Parathyroid adenoma (tissue), 2 donors: ENCODE data around the gene PIGV.

Source experiments
- H2AFZ ChIP-seq: fragments of 300-600 bp; sonication (generic); one replicate; pipeline ENCODE4 v1.7.0; 2017; ENCODE audit warnings: antibody characterized with exemption, mild to moderate bottlenecking
- H3K27ac ChIP-seq: fragments of 300-600 bp; sonication (generic); one replicate; pipeline ENCODE4 v1.7.0; 2017
- H3K27me3 ChIP-seq: fragments of 300-600 bp; sonication (generic); one replicate; pipeline ENCODE4 v1.7.0; 2017; ENCODE audit warnings: low read length; ENCODE audit not compliant: control insufficient read depth, insufficient read depth
- H3K36me3 ChIP-seq: fragments of 300-600 bp; sonication (generic); one replicate; pipeline ENCODE4 v1.7.0; 2017; ENCODE audit warnings: low read length; ENCODE audit not compliant: control insufficient read depth, insufficient read depth
- H3K4me1 ChIP-seq: fragments of 300-600 bp; sonication (generic); one replicate; pipeline ENCODE4 v1.7.0; 2017; ENCODE audit warnings: control low read depth
- H3K4me2 ChIP-seq: fragments of 300-600 bp; sonication (generic); one replicate; pipeline ENCODE4 v1.7.0; 2017; ENCODE audit warnings: low read length
- H3K4me3 ChIP-seq: fragments of 300-600 bp; sonication (generic); one replicate; pipeline ENCODE4 v1.7.0; 2017; ENCODE audit warnings: low read depth, low read length
- H3K79me2 ChIP-seq: fragments of 300-600 bp; sonication (generic); one replicate; pipeline ENCODE4 v1.7.0; 2017; ENCODE audit warnings: control low read depth
- H3K9ac ChIP-seq: fragments of 300-600 bp; sonication (generic); one replicate; pipeline ENCODE4 v1.7.0; 2017; ENCODE audit warnings: mild to moderate bottlenecking
- H3K9me3 ChIP-seq: fragments of 300-600 bp; sonication (generic); one replicate; pipeline ENCODE4 v1.7.0; 2017; ENCODE audit warnings: low read length; ENCODE audit not compliant: control insufficient read depth
- TF ChIP-seq, protein P1 (sequence below): fragments of 300-600 bp; sonication (generic); IDR thresholded peaks from one replicate; pipeline ENCODE4 v1.7.0; 2017; ENCODE audit warnings: antibody characterized with exemption, mild to moderate bottlenecking
- donor health status: primary hyperparathyroidism.

Gene PIGV

DNA sequence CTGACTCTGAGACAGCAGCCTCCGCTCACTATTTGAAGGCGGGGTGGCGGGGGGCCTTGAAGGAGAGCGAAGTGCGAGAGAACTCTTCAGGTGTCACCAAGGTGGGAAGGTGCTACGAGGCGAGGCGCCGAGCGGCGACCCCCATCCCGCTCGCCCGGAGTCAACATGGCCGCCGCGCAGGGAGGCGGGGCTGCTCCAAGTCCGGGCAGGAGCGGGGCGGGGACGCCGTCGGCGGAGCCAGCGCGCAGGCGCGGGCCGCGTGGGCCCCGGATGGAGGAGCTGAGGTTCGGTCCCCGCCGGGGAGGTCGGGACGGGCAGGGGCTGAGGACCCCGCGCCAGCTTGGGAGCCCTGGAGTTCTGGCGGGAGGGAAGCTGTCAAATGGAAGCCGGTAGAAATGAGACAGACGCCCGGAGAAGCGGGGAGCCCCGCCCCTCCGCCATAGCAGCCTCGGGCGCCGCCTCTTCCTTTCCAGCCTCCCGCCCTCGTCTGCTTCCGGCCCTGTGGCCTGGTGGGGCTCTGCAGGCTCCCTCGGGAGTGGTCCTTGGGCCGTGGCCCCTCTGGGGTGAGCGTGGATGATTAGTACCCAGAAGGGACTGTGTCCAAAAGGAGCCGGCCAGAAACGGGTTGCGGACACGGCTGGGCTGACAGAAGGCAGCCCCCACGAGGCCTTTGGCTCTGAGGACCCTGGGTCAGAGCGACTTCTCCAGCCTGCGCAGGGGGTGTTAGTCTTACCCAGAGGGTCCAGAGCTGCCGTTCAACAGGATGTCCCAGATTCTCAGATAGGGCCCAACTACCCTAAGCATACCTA is at the start of gene PIGV:
Gene PIGV, plus strand, starts transcription at position 245 of the 809 bp plus-strand sequence. CDS start 2,866 bp downstream, outside the sequence.
- Histone ChIP-seq H3K27me3 (no peaks in the 10 kb centered on the region), H3K36me3 (no peaks in the 10 kb centered on the region), H3K4me1 (peaks cover 21% of the 10 kb centered on the region), H3K27ac (peak within 1 kb of the TSS; percentile 98), H3K9me3 (no peaks in the 10 kb centered on the region), H2AFZ (peak within 1 kb of the TSS; percentile 78), H3K4me3 (peak within 1 kb of the TSS; percentile 82), H3K4me2 (peak within 1 kb of the TSS; percentile 79), H3K9ac (peak within 1 kb of the TSS; percentile 89), H3K79me2 (no peaks in the 10 kb centered on the region)
- TF ChIP-seq, protein P1, sequence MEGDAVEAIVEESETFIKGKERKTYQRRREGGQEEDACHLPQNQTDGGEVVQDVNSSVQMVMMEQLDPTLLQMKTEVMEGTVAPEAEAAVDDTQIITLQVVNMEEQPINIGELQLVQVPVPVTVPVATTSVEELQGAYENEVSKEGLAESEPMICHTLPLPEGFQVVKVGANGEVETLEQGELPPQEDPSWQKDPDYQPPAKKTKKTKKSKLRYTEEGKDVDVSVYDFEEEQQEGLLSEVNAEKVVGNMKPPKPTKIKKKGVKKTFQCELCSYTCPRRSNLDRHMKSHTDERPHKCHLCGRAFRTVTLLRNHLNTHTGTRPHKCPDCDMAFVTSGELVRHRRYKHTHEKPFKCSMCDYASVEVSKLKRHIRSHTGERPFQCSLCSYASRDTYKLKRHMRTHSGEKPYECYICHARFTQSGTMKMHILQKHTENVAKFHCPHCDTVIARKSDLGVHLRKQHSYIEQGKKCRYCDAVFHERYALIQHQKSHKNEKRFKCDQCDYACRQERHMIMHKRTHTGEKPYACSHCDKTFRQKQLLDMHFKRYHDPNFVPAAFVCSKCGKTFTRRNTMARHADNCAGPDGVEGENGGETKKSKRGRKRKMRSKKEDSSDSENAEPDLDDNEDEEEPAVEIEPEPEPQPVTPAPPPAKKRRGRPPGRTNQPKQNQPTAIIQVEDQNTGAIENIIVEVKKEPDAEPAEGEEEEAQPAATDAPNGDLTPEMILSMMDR, result no peak

DNA sequence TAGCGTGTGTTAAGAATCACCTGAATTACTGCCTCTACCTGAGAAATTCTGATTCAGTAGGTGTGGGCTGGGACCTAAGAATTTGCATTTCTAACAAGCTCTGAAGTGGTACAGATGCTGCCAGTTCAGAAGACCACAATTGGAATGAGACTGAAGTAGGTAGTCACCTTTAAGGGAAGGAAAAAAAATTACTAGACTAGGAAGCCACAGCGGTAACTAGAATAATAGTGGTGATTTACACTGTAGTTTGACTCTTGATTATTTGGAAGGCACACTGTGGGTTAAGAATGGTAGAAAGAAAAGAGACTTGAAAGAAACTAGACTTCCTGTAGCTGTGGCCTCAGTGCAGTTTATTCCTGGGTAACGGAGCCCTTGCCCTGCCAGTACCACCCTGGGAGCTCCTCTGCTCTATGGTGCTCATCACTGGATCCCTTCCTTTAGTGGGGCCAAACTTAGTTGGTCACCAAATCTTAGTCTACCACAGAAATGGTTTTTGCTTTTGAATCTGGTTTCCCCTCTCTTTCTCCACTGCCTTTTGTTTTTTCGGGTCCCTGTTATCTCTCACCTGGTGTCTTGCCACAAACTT is 48.3 kb upstream of the PIGV start:
- H3K9me3 ChIP-seq, result no peaks in the 10 kb centered on the region
- no peak overlapping the region for H3K27ac ChIP-seq
- TF ChIP-seq, protein P1, result no peak
- no peak overlapping the region for H3K4me2 ChIP-seq
- H3K79me2 ChIP-seq, result peaks cover 12% of the 10 kb centered on the region
- H3K4me1 ChIP-seq, result peaks cover under 1% of the 10 kb centered on the region
- H3K27me3 ChIP-seq, result no peaks in the 10 kb centered on the region
- no peak overlapping the region for H3K4me3 ChIP-seq
- no peak overlapping the region for H2AFZ ChIP-seq
- H3K9ac ChIP-seq, result no peak overlapping the region
- no peaks in the 10 kb centered on the region for H3K36me3 ChIP-seq

DNA sequence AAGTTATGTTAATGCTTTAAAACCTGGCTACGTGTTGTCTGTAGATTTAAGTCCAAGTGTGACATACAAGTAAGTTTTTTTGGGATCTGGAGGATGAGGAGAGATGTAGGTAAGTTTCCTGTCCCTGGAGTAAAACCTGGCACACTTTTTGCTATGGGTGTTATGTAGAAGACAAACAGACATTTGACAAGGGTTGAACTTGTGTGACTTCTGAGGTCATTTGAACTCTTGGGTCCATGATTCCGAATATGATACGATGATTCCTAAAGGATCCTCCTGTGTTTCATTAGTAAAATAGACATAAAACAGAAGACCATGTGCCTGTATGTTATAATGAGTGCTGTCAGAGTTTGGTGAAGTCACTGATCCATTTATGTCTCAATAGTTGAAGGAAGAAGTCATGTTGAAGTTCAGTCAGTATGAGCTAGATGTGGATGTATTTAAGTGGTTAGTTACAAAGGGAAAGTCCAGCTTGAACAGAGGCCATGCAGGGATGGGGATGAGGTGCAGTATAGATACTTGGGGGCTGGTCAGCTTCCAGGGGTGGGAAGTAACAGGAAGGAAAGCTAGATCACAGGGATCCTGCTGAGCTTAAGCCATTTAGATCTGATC is 47.6 kb upstream of the PIGV start:
- H3K27me3 ChIP-seq, result no peaks in the 10 kb centered on the region
- H2AFZ ChIP-seq, result no peak overlapping the region
- TF ChIP-seq, protein P1, result no peak
- peaks cover 12% of the 10 kb centered on the region for H3K79me2 ChIP-seq
- no peak overlapping the region for H3K9ac ChIP-seq
- no peaks in the 10 kb centered on the region for H3K36me3 ChIP-seq
- peaks cover 6% of the 10 kb centered on the region for H3K4me1 ChIP-seq
- H3K4me2 ChIP-seq, result no peak overlapping the region
- no peaks in the 10 kb centered on the region for H3K9me3 ChIP-seq
- H3K27ac ChIP-seq, result no peak overlapping the region
- H3K4me3 ChIP-seq, result no peak overlapping the region

DNA sequence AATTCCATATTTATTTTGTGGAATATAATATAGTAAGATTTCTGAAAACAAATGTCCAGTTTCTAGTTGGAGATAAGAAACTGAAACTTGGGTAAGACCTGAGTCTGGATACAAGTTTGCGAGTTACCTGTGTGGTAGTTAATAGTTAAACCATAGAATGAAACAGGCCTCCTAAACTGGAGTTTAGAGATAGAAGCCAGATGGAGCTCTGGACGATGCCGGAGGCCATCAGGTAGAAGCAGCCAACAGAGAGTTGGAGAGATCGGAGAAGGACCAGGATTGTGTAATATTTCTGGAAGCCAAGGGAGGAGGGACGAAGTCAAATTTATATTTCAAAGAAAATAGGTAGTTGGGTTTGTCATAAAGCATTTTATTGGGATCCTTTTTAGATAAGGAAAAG is 46.8 kb upstream of the PIGV start:
- Histone ChIP-seq H3K79me2 (peaks cover 14% of the 10 kb centered on the region), H3K9ac (no peak overlapping the region), H3K4me3 (no peak overlapping the region), H3K4me1 (peaks cover 6% of the 10 kb centered on the region), H3K4me2 (no peak overlapping the region), H3K36me3 (no peaks in the 10 kb centered on the region), H2AFZ (no peak overlapping the region), H3K27me3 (no peaks in the 10 kb centered on the region), H3K9me3 (no peaks in the 10 kb centered on the region), H3K27ac (no peak overlapping the region)
- TF ChIP-seq, protein P1, result no peak
